ENCODE measurements around the gene MYOD1.
A peak's percentile ranks its signal among the peaks of the same experiment; 100 is the strongest.

Gene MYOD1

GRCh38 chr11:17703951-17704350 lies 15.4 kb upstream of the MYOD1 start:
- no peak for DNase-seq

- DNase-seq, result no peak
Measured at GRCh38 chr11:17707830-17708229, 11.5 kb upstream of the MYOD1 start.

GRCh38 chr11:17711836-17712235 lies 7.5 kb upstream of the MYOD1 start:
- no peak for DNase-seq

DNA sequence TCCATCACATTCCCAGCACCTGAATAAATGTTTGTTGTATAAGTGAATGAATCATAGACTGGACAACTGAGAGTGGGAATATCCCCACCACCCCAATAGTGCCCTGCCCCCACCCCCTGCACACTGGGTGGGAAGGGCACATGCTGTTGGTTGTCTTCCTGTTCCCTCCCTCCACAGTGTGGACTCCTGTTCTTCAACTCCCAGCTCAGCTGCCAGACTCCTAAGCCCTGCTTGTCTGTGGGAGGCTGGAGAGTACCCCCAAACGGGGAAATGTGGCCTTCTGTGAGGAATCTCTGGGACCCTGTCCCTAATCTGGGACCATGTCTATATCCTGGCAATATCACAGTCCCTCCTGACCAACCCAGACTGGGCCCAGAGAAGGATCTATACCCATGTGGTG lies 5.5 kb upstream of the MYOD1 start:
- no peak for DNase-seq

DNA sequence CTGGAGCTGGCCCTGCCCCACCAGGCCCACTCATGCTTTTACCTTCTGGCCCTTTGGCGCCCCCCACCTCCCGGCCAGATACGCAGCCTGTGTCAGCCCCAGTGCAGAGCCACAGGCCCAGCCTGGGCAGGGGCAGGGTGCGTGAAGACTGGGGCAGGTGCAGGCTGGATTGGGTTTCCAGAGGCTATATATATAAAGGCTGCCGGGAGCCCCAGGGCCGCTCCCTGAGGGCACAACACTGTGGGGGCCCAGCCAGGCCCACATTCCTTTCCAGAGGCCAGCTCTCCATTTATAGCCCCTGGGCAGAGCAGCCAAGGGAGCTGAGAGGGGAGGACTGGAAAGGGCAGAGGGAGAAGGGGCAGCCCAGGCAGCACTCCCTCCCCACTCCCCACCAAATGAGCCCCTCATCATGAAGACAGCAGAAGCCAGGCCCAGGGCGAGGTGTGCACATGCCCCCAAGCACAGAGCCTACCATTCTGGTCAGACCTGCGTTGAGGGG lies 5.0 kb upstream of the MYOD1 start:
- DNase-seq, result no peak

GRCh38 chr11:17714870-17715269 lies 4.5 kb upstream of the MYOD1 start:
- DNase-seq, result no peak

GRCh38 chr11:17716807-17717206 lies 2.6 kb upstream of the MYOD1 start:
- DNase-seq, result no peak

GRCh38 chr11:17718015-17718414 lies 1.4 kb upstream of the MYOD1 start:
- DNase-seq, result no peak

- no peak for DNase-seq
Measured at GRCh38 chr11:17718510-17718962, 835 bp upstream of the MYOD1 start.

GRCh38 chr11:17719938-17720795 lies 796 bp downstream of the MYOD1 start:
- DNase-seq, result no peak

DNA sequence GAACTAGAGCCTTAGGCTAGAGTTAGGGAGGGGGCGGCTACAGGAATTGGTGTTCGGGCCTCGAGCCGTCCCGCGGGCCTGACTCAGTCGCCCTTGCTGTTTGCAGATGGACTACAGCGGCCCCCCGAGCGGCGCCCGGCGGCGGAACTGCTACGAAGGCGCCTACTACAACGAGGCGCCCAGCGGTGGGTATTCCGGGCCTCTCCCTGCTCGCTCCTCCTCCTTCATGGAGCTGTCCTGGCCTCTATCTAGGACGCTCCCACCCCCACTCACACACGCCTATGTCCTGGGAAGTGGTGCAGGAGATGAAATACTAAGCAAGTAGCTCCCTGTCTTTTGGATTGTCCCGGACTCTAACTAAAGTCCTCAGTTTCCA lies 1.4 kb downstream of the MYOD1 start:
- DNase-seq, result no peak

DNA sequence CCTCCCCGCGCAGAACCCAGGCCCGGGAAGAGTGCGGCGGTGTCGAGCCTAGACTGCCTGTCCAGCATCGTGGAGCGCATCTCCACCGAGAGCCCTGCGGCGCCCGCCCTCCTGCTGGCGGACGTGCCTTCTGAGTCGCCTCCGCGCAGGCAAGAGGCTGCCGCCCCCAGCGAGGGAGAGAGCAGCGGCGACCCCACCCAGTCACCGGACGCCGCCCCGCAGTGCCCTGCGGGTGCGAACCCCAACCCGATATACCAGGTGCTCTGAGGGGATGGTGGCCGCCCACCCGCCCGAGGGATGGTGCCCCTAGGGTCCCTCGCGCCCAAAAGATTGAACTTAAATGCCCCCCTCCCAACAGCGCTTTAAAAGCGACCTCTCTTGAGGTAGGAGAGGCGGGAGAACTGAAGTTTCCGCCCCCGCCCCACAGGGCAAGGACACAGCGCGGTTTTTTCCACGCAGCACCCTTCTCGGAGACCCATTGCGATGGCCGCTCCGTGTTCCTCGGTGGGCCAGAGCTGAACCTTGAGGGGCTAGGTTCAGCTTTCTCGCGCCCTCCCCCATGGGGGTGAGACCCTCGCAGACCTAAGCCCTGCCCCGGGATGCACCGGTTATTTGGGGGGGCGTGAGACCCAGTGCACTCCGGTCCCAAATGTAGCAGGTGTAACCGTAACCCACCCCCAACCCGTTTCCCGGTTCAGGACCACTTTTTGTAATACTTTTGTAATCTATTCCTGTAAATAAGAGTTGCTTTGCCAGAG lies 2.0 kb downstream of the MYOD1 start:
- no peak for DNase-seq

DNA sequence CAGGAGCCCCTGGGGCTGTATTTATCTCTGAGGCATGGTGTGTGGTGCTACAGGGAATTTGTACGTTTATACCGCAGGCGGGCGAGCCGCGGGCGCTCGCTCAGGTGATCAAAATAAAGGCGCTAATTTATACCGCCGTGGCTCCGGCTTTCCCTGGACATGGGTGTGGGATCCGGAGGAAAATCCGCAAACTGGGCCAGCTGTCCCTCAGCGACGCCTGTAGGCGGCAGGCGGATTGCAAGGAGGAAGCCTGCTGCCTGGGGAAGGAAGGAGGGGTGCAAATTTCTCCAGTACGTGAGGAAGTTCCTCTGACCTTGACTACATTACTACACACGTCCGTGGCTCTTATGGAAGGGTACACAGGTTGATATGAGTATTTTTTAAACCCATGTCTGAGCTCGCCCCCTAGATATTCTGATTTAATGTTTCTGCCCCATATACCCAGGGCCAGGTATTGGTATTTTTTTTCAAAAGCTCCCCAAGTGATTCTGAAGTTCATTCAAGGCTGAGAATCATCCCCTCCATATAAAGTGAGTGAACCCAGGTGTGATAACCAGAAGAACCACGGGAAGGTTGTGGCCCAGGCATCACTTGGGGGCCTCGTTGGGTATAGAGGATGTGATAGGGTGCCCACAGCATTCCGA lies 2.8 kb downstream of the MYOD1 start:
- DNase-seq, result no peak

- no peak for DNase-seq
Measured at GRCh38 chr11:17724020-17724908, 4.9 kb downstream of the MYOD1 start.

DNA sequence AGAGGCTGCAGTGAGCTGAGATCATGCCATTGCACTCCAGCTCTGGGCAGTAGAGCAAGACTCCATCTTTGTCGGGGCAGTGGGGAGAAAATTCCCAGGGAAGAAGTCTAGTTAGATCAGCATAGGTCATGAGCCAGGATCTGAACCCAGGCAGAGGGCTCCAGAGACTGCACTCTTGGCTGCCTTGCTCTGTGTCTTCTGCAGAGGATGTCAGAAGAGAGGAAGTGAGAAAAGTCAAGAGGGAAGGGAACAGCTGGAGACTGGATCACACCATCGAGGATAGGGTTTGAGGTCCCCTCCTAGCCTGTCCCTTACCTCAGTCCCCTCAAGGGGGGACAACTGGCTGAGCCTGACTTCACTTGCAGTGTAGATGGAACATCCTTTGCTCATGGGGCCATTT lies 5.8 kb downstream of the MYOD1 start:
- DNase-seq, result no peak

- no peak for DNase-seq
Measured at GRCh38 chr11:17730137-17730536, 10.8 kb downstream of the MYOD1 start.

DNA sequence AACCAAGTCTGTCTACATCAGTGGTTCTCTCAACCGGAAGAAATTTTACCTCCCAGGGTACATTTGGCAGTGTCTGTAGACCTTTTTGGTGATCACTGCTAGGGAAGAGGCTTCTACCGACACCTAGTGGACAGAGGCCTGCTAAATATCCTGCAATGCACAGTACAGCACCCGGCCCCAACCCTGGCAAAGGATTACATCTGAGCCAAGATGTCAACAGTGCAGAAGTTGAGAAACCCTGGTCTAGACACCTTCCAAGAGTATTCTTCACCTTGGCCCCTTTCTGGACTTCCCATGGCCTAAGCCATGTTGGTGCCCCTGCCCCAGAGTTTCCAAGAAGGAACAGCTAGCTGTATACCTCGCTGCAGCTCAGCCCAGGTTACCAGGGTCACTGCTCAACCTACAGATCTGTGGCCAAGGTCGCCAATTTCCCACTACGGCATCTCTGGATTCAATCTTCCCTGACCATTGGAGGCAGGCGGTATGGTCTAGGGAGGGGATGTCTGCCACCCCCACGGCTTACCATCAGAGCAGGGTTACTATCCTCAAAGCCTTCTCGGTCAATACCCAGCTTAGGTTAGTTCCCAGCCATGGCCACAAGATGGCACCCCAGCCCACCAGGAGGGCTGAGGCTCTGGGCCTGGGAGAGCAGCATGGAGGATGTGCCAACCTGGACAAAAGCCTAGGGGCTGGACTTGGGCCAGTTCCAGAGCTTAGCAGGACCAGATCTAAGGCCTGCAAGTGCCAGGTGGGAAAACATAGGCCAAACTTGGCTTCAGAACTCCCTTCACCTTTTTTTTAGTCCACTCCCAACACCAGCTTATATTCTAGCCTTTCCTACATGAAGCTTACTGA lies 11.5 kb downstream of the MYOD1 start:
- peak; percentile 68 for DNase-seq

DNA sequence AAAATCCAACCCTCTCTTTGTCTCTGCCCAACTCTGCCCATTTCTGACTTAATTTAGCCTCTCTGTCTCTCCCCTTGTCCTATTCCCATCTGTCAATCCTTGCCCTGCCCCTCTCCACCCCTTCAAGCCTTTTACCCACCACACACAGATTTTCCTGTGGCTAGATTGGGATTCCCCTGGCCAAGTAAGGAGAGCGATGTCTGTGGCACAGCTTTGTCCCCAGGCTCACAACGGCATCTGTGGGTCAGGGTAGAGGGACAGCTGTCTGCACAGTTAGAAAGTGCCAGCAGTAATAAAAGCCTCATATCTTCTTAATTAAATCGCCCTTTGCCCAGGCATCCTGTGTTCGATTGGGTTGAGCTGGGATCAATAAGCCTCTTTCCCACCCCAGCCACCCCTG lies 13.9 kb downstream of the MYOD1 start:
- no peak for DNase-seq

DNA sequence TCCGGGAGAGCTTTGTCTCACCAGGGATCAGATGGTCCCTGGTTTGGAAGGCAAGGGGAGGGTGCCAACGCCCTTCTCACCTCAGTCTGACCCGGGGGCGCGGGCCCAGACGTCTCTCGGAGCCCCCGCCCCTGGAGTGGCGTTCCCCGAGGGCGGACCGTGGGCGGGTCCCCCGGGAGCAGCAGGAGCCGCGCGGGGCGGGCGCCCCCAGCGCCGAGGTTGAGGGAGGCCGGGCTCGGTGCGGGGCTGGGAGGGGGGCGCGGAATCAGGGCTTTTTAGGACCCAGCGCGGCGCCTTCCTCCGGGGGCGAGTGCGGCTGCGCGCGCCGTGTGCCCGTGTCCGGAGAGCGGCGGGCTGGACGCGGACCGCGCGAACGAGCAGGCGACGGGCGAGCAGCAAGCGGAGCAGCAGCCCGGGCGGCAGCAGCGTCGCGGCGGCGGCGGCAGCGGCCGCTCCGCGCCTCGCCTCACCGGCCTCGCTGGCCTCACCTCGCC lies 15.1 kb downstream of the MYOD1 start, which contains the start of gene KCNC1:
Gene KCNC1 (plus strand): TSS at position 364 of the 494 bp plus-strand sequence. CDS start 1,222 bp downstream, outside the sequence.
- peak; percentile 63 for DNase-seq

- peak; percentile 20 for DNase-seq
Measured at GRCh38 chr11:17734986-17735817, 15.8 kb downstream of the MYOD1 start.
